Panc1 (cell line): ENCODE data around the gene KIFC3.
"Not testable (repeated sequence)": the region's sequence is repeated elsewhere in the genome, so short reads cannot be mapped to it uniquely, and the experiment has no call there.

Experiments used
- SIN3A ChIP-seq: IDR thresholded peaks from 2 replicates; pipeline ENCODE4 v1.6.1; 2012; ENCODE audit warnings: low read depth, mild to moderate bottlenecking, low read length, moderate library complexity, borderline replicate concordance; ENCODE audit not compliant: insufficient read depth
- TF ChIP-seq, protein P1 (sequence below): fragments of 450-650 bp; IDR thresholded peaks from 2 replicates; pipeline ENCODE4 v1.5.1; 2017; ENCODE audit warnings: mild to moderate bottlenecking

GRCh38 chr16:57811340-57811739 is 9.0 kb upstream of the KIFC3 start:
- TF ChIP-seq, protein P1, sequence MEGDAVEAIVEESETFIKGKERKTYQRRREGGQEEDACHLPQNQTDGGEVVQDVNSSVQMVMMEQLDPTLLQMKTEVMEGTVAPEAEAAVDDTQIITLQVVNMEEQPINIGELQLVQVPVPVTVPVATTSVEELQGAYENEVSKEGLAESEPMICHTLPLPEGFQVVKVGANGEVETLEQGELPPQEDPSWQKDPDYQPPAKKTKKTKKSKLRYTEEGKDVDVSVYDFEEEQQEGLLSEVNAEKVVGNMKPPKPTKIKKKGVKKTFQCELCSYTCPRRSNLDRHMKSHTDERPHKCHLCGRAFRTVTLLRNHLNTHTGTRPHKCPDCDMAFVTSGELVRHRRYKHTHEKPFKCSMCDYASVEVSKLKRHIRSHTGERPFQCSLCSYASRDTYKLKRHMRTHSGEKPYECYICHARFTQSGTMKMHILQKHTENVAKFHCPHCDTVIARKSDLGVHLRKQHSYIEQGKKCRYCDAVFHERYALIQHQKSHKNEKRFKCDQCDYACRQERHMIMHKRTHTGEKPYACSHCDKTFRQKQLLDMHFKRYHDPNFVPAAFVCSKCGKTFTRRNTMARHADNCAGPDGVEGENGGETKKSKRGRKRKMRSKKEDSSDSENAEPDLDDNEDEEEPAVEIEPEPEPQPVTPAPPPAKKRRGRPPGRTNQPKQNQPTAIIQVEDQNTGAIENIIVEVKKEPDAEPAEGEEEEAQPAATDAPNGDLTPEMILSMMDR, result not testable (repeated sequence)
- not testable (repeated sequence) for TF ChIP-seq SIN3A
